HEK293 (cell line): ENCODE results near the gene DIDO1.

Experiments used
- ATF2 ChIP-seq: fragments of 450-650 bp; formaldehyde crosslinking; IDR thresholded peaks from 2 replicates; pipeline ENCODE4 v1.5.1; 2016; ENCODE audit warnings: missing biosample characterization, missing genetic modification characterization, low read depth
- EGR2 ChIP-seq: fragments of 450-650 bp; formaldehyde crosslinking; IDR thresholded peaks from 2 replicates; pipeline ENCODE4 v1.5.1; 2016; ENCODE audit warnings: low read depth, missing biosample characterization, missing genetic modification characterization
- HOXD13 ChIP-seq: sonication (generic); formaldehyde crosslinking; IDR thresholded peaks from 2 replicates; pipeline ENCODE4 v1.8.0; 2022; ENCODE audit warnings: missing genetic modification reagents, borderline replicate concordance
- IKZF3 ChIP-seq: fragments of 450-650 bp; IDR thresholded peaks from 2 replicates; pipeline ENCODE4 v1.5.0; 2018; ENCODE audit warnings: missing biosample characterization, mild to moderate bottlenecking, missing genetic modification characterization, moderate library complexity
- KLF7 ChIP-seq: fragments of 450-650 bp; formaldehyde crosslinking; IDR thresholded peaks from 2 replicates; pipeline ENCODE4 v1.5.1; 2016; ENCODE audit warnings: missing biosample characterization, missing genetic modification characterization, borderline replicate concordance
- SP3 ChIP-seq: fragments of 450-650 bp; formaldehyde crosslinking; IDR thresholded peaks from 2 replicates; pipeline ENCODE4 v1.5.1; 2016; ENCODE audit warnings: missing biosample characterization, missing genetic modification characterization
- TSHZ1 ChIP-seq: fragments of 450-650 bp; formaldehyde crosslinking; IDR thresholded peaks from 2 replicates; pipeline ENCODE4 v1.5.1; 2016; ENCODE audit warnings: missing biosample characterization, missing genetic modification characterization, borderline replicate concordance
- ZBTB48 ChIP-seq: fragments of 450-650 bp; formaldehyde crosslinking; IDR thresholded peaks from 2 replicates; pipeline ENCODE4 v1.5.1; 2016; ENCODE audit warnings: missing biosample characterization, missing genetic modification characterization
- ZBTB6 ChIP-seq: fragments of 450-650 bp; formaldehyde crosslinking; IDR thresholded peaks from 2 replicates; pipeline ENCODE4 v1.5.1; 2017; ENCODE audit warnings: missing biosample characterization, missing genetic modification characterization
- ZNF138 ChIP-seq: fragments of 450-650 bp; formaldehyde crosslinking; IDR thresholded peaks from 2 replicates; pipeline ENCODE4 v1.5.1; 2016; ENCODE audit warnings: missing biosample characterization, missing genetic modification characterization, borderline replicate concordance
- ZNF2 ChIP-seq: fragments of 450-650 bp; formaldehyde crosslinking; IDR thresholded peaks from 2 replicates; pipeline ENCODE4 v1.5.1; 2016; ENCODE audit warnings: missing biosample characterization, missing genetic modification characterization
- ZNF518A ChIP-seq: fragments of 450-650 bp; formaldehyde crosslinking; conservative IDR thresholded peaks from 2 replicates; pipeline ENCODE4 v1.5.1; 2016; ENCODE audit warnings: low read depth, missing biosample characterization, missing genetic modification characterization
- ZNF548 ChIP-seq: fragments of 450-650 bp; formaldehyde crosslinking; IDR thresholded peaks from 2 replicates; pipeline ENCODE4 v1.5.1; 2016; ENCODE audit warnings: missing biosample characterization, missing genetic modification characterization
- ZNF660 ChIP-seq: fragments of 450-650 bp; IDR thresholded peaks from 2 replicates; pipeline ENCODE4 v1.5.1; 2018; ENCODE audit warnings: missing biosample characterization, mild to moderate bottlenecking, missing genetic modification characterization
- ZNF747 ChIP-seq: fragments of 450-650 bp; formaldehyde crosslinking; IDR thresholded peaks from 2 replicates; pipeline ENCODE4 v1.5.1; 2016; ENCODE audit warnings: missing biosample characterization, missing genetic modification characterization
- ZNF791 ChIP-seq: fragments of 450-650 bp; formaldehyde crosslinking; IDR thresholded peaks from 2 replicates; pipeline ENCODE4 v1.5.1; 2016; ENCODE audit warnings: missing biosample characterization, missing genetic modification characterization
- ZNF830 ChIP-seq: fragments of 450-650 bp; IDR thresholded peaks from 2 replicates; pipeline ENCODE4 v1.5.0; 2018; ENCODE audit warnings: missing biosample characterization, missing genetic modification characterization, low read depth, mild to moderate bottlenecking, moderate library complexity
- ZXDB ChIP-seq: fragments of 450-650 bp; formaldehyde crosslinking; IDR thresholded peaks from 2 replicates; pipeline ENCODE4 v1.5.1; 2016; ENCODE audit warnings: missing biosample characterization, missing genetic modification characterization
- TF ChIP-seq, protein P1 (sequence below): fragments of 450-650 bp; formaldehyde crosslinking; IDR thresholded peaks from 2 replicates; pipeline ENCODE4 v1.5.1; 2016; ENCODE audit warnings: missing biosample characterization, missing genetic modification characterization
- TF ChIP-seq, protein P2 (sequence below): fragments of 450-650 bp; formaldehyde crosslinking; conservative IDR thresholded peaks from 2 replicates; pipeline ENCODE4 v1.5.1; 2016; ENCODE audit warnings: low read depth, missing biosample characterization, missing genetic modification characterization

The DIDO1 gene

DNA sequence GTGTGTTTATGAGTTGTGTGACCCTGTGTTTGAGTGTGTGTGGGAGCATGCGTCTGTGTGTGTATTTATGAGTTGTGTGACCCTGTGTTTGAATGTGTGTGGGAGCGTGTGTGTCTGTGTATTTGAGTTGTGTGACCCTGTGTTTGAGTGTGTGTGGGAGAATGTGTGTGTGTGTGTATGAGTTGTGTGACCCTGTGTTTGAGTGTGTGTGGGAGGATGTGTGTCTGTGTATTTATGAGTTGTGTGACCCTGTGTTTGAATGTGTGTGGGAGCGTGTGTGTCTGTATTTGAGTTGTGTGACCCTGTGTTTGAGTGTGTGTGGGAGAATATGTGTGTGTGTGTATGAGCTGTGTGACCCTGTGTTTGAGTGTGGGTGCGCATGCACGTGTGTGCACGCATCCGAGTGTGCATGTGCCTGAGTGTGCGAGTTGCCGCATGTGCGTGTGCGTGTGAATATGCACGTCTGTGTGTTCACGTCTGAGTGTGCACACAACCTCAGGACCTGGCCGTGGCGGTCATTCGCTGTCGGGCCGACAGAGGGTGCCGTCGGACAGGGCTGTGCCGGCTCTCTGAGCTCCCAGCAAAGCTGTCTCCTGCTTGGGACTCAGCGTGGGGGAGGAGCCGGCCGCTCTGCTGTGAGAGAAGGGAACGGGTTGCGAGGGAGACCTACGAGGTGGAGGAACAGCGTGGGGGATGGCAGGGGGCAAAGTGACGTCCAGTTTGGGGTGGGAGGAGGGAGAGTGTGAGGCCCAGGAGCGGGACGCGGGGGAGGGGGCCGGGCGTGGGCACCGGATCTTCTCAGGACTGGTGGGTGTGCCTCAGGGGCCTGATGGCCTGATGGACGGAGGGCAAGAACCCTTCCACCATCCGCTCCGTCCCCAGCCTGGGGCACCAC, 45.9 kb upstream of the DIDO1 start (continued):
- TF ChIP-seq ZNF830 (tag by site-specific recombination) (no peak), SP3 (tag by site-specific recombination) (peak; percentile 40; the same call in 1 of the 2 replicates), KLF7 (no peak), TSHZ1 (no peak), HOXD13 (no peak), EGR2 (peak; percentile 97), IKZF3 (tag by site-specific recombination) (no peak), ZNF548 (no peak), ZNF138 (tag by site-specific recombination) (no peak), ZNF747 (tag by site-specific recombination) (no peak), ZXDB (tag by site-specific recombination) (0 out of 2 replicates have a peak, but pooled peaks have one; percentile 26), ZBTB6 (tag by site-specific recombination) (no peak), ZNF518A (tag by site-specific recombination) (no peak), ZBTB48 (tag by site-specific recombination) (peak; percentile 46), ZNF791 (tag by site-specific recombination) (no peak), ATF2 (tag by site-specific recombination) (no peak), ZNF2 (tag by site-specific recombination) (peak; percentile 98), ZNF660 (tag by site-specific recombination) (no peak)
- TF ChIP-seq, protein P1, sequence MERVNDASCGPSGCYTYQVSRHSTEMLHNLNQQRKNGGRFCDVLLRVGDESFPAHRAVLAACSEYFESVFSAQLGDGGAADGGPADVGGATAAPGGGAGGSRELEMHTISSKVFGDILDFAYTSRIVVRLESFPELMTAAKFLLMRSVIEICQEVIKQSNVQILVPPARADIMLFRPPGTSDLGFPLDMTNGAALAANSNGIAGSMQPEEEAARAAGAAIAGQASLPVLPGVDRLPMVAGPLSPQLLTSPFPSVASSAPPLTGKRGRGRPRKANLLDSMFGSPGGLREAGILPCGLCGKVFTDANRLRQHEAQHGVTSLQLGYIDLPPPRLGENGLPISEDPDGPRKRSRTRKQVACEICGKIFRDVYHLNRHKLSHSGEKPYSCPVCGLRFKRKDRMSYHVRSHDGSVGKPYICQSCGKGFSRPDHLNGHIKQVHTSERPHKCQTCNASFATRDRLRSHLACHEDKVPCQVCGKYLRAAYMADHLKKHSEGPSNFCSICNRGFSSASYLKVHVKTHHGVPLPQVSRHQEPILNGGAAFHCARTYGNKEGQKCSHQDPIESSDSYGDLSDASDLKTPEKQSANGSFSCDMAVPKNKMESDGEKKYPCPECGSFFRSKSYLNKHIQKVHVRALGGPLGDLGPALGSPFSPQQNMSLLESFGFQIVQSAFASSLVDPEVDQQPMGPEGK (tag by site-specific recombination): peak; percentile 49; the same call in 1 of the 2 replicates
- TF ChIP-seq, protein P2, sequence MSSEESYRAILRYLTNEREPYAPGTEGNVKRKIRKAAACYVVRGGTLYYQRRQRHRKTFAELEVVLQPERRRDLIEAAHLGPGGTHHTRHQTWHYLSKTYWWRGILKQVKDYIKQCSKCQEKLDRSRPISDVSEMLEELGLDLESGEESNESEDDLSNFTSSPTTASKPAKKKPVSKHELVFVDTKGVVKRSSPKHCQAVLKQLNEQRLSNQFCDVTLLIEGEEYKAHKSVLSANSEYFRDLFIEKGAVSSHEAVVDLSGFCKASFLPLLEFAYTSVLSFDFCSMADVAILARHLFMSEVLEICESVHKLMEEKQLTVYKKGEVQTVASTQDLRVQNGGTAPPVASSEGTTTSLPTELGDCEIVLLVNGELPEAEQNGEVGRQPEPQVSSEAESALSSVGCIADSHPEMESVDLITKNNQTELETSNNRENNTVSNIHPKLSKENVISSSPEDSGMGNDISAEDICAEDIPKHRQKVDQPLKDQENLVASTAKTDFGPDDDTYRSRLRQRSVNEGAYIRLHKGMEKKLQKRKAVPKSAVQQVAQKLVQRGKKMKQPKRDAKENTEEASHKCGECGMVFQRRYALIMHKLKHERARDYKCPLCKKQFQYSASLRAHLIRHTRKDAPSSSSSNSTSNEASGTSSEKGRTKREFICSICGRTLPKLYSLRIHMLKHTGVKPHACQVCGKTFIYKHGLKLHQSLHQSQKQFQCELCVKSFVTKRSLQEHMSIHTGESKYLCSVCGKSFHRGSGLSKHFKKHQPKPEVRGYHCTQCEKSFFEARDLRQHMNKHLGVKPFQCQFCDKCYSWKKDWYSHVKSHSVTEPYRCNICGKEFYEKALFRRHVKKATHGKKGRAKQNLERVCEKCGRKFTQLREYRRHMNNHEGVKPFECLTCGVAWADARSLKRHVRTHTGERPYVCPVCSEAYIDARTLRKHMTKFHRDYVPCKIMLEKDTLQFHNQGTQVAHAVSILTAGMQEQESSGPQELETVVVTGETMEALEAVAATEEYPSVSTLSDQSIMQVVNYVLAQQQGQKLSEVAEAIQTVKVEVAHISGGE: 0 out of 2 replicates have a peak, but pooled peaks have one; percentile 14
